Tibial nerve (tissue), 3 donors: ENCODE data around the gene GDE1.

Experiments used
- CTCF ChIP-seq, 5 experiments: fragments of 200-600 bp in 3 of 5; fragments of 450-650 bp in 2 of 5; sonication (generic) in 3 of 5; IDR thresholded peaks; one replicate each; pipeline ENCODE4 v1.5.1; 2016 to 2019; ENCODE audit warnings: antibody characterized with exemption in 5 of 5, mild to moderate bottlenecking in 3 of 5, moderate library complexity in 2 of 5
- POLR2A ChIP-seq, 2 donors: fragments of 450-650 bp; IDR thresholded peaks; one replicate each; pipeline ENCODE4 v1.6.1; 2017; ENCODE audit warnings: antibody characterized with exemption in 2 of 2, mild to moderate bottlenecking in 2 of 2, moderate library complexity in 2 of 2

- no peak for TF ChIP-seq CTCF (IDR thresholded peaks at IDR 0.05)
- TF ChIP-seq POLR2A (IDR thresholded peaks at IDR 0.05), result no peak
Observed at GRCh38 chr16:19468300-19468699, 53.6 kb downstream of the GDE1 start.
